WTC11 (cell line): ENCODE results near the gene UNC13C. TPM values are rescaled to one million over a fixed set of nuclear protein-coding genes. Genes with fewer than 3 reads are reported as not detected.

Source experiments
- ATAC-seq: fragments of 200-7000 bp; cut with Tn5 transposase; 2 replicates; pipeline ENCODE4 v1.10.0; 2021; ENCODE audit warnings: mild to moderate bottlenecking, moderate library complexity
- CTCF ChIA-PET: fragments of 300-600 bp; sonication (Branson Sonifier 250); formaldehyde crosslinking; loops from one replicate; lab custom pipeline; 2021; ENCODE audit warnings: antibody characterized with exemption; lab: Charles Lee
- POLR2A ChIA-PET: fragments of 350-600 bp; sonication (Branson Sonifier 250); formaldehyde crosslinking; loops from one replicate; lab custom pipeline; 2021; ENCODE audit warnings: antibody characterized with exemption; lab: Charles Lee
- DNase-seq: peaks from one replicate; pipeline ENCODE4 v3.0.0; 2021; ENCODE audit warnings: low spot score
- H3K27ac Mint-ChIP-seq: 2 replicates; pipeline ENCODE4 v1.8.0; 2021; ENCODE audit warnings: mixed read lengths
- H3K27me3 Mint-ChIP-seq: 2 replicates; pipeline ENCODE4 v1.8.0; 2021; ENCODE audit warnings: low read depth, mild to moderate bottlenecking, moderate library complexity, mixed read lengths
- H3K36me3 Mint-ChIP-seq: 2 replicates; pipeline ENCODE4 v1.8.0; 2021; ENCODE audit warnings: mixed read lengths
- H3K4me1 Mint-ChIP-seq: 2 replicates; pipeline ENCODE4 v1.8.0; 2022; ENCODE audit warnings: mixed read lengths
- H3K4me3 Mint-ChIP-seq: 2 replicates; pipeline ENCODE4 v1.8.0; 2021; ENCODE audit warnings: mild to moderate bottlenecking, moderate library complexity, mixed read lengths
- H3K9me3 Mint-ChIP-seq: 2 replicates; pipeline ENCODE4 v1.8.0; 2021; ENCODE audit warnings: mixed read lengths
- GABPB1 ChIP-seq: sonication (generic); formaldehyde crosslinking; IDR thresholded peaks from 2 replicates; pipeline ENCODE4 v1.8.1; 2023; ENCODE audit warnings: mild to moderate bottlenecking, missing genetic modification reagents
- GTF2I ChIP-seq: fragments of 250-450 bp; sonication (Bioruptor Pico); conservative IDR thresholded peaks from 2 replicates; pipeline ENCODE4 v1.4.0; 2021; ENCODE audit warnings: mild to moderate bottlenecking
- HMGA2 ChIP-seq: fragments of 250-450 bp; sonication (Bioruptor Pico); IDR thresholded peaks from 2 replicates; pipeline ENCODE4 v1.4.0; 2021; ENCODE audit warnings: mild to moderate bottlenecking, moderate library complexity
- JAZF1 ChIP-seq: fragments of 250-450 bp; sonication (Bioruptor Pico); IDR thresholded peaks from 2 replicates; pipeline ENCODE4 v1.9.0; 2021; ENCODE audit warnings: moderate library complexity, mild to moderate bottlenecking, inconsistent platforms
- NR2C2 ChIP-seq: sonication (generic); formaldehyde crosslinking; IDR thresholded peaks from 2 replicates; pipeline ENCODE4 v1.8.0; 2022; ENCODE audit warnings: mild to moderate bottlenecking, missing genetic modification reagents
- RELA ChIP-seq: sonication (generic); formaldehyde crosslinking; IDR thresholded peaks from 2 replicates; pipeline ENCODE4 v1.8.1; 2022; ENCODE audit warnings: missing genetic modification reagents, mild to moderate bottlenecking, borderline replicate concordance
- ZNF416 ChIP-seq: fragments of 250-450 bp; sonication (Bioruptor Pico); IDR thresholded peaks from 2 replicates; pipeline ENCODE4 v1.9.0; 2021; ENCODE audit warnings: mild to moderate bottlenecking, inconsistent platforms
- total RNA-seq: library from RNA; stranded (reverse); gene quantifications from 3 replicates; pipeline ENCODE4 v1.2.3, GENCODE V29; 2021
- TF ChIP-seq, protein P1 (sequence below): fragments of 200-600 bp; IDR thresholded peaks from 2 replicates; pipeline ENCODE4 v1.8.0; 2022; ENCODE audit warnings: antibody characterized with exemption
- TF ChIP-seq, protein P2 (sequence below): sonication (generic); formaldehyde crosslinking; IDR thresholded peaks from 2 replicates; pipeline ENCODE4 v1.8.0; 2022; ENCODE audit warnings: mild to moderate bottlenecking, missing genetic modification reagents
- TF ChIP-seq, protein P3 (sequence below): sonication (generic); formaldehyde crosslinking; IDR thresholded peaks from 2 replicates; pipeline ENCODE4 v1.8.1; 2022; ENCODE audit warnings: mild to moderate bottlenecking, missing genetic modification reagents, moderate library complexity, borderline replicate concordance
- TF ChIP-seq, protein P4 (sequence below): sonication (generic); formaldehyde crosslinking; IDR thresholded peaks from 2 replicates; pipeline ENCODE4 v1.8.1; 2023; ENCODE audit warnings: mild to moderate bottlenecking, missing genetic modification reagents, moderate library complexity
- TF ChIP-seq, protein P5 (sequence below): fragments of 250-450 bp; sonication (Bioruptor Pico); conservative IDR thresholded peaks from 2 replicates; pipeline ENCODE4 v1.9.0; 2021; ENCODE audit warnings: mild to moderate bottlenecking
- TF ChIP-seq, protein P6 (sequence below): fragments of 250-450 bp; sonication (Bioruptor Pico); IDR thresholded peaks from 2 replicates; pipeline ENCODE4 v1.9.0; 2021; ENCODE audit warnings: moderate library complexity, mild to moderate bottlenecking, inconsistent platforms, borderline replicate concordance
- TF ChIP-seq, protein P7 (sequence below): fragments of 250-450 bp; sonication (Bioruptor Pico); IDR thresholded peaks from 2 replicates; pipeline ENCODE4 v1.9.0; 2021; ENCODE audit warnings: mild to moderate bottlenecking
- TF ChIP-seq, protein P8 (sequence below): fragments of 250-450 bp; sonication (Bioruptor Pico); IDR thresholded peaks from 2 replicates; pipeline ENCODE4 v1.9.0; 2021; ENCODE audit warnings: mild to moderate bottlenecking
- TF ChIP-seq, protein P9 (sequence below): sonication (generic); formaldehyde crosslinking; IDR thresholded peaks from 2 replicates; pipeline ENCODE4 v1.8.0; 2023; ENCODE audit warnings: missing genetic modification reagents
- TF ChIP-seq, protein P10 (sequence below): sonication (generic); formaldehyde crosslinking; IDR thresholded peaks from 2 replicates; pipeline ENCODE4 v1.8.0; 2022; ENCODE audit warnings: mild to moderate bottlenecking, missing genetic modification reagents

UNC13C gene
- total RNA-seq, 1 experiment from 2014 or later: 0.07 TPM

DNA sequence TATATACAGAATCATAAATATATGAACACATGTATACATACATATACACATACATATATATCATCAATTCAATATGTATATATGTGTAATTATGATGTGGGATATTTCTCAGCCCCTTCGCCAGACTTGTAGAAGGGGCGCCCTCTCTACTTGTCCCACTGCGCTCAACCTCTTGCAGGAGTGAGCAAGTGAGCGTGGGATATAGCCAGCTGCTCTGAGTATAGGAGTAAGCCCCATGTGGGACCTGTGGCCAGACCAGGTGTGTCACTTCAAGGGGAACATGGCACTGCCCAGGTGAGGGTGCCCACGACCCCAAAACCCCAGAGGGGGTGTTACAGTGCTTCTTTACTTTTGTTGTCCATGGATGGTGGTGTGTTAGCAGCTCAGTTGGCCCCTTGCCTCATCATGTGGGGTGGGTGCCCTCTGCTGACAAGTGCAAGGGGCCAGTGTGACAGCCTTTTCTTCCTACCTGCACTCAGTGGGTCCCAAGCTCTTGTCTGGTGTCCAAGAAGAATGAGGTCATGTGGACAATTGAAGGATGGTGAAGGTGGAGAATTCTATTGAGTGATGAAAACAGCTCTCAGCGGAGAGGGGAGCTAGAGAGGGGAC lies 304.1 kb downstream of the UNC13C start:
- Mint-ChIP-seq H3K4me3 (no peak overlapping the region), H3K27me3 (no peaks in the 10 kb centered on the region; the same call in 1 of the 2 replicates), H3K36me3 (no peaks in the 10 kb centered on the region), H3K27ac (no peak overlapping the region), H3K9me3 (peaks cover 6% of the 10 kb centered on the region), H3K4me1 (no peaks in the 10 kb centered on the region)
- POLR2A ChIA-PET: no interaction called here
- TF ChIP-seq, protein P1, sequence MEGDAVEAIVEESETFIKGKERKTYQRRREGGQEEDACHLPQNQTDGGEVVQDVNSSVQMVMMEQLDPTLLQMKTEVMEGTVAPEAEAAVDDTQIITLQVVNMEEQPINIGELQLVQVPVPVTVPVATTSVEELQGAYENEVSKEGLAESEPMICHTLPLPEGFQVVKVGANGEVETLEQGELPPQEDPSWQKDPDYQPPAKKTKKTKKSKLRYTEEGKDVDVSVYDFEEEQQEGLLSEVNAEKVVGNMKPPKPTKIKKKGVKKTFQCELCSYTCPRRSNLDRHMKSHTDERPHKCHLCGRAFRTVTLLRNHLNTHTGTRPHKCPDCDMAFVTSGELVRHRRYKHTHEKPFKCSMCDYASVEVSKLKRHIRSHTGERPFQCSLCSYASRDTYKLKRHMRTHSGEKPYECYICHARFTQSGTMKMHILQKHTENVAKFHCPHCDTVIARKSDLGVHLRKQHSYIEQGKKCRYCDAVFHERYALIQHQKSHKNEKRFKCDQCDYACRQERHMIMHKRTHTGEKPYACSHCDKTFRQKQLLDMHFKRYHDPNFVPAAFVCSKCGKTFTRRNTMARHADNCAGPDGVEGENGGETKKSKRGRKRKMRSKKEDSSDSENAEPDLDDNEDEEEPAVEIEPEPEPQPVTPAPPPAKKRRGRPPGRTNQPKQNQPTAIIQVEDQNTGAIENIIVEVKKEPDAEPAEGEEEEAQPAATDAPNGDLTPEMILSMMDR: no peak
- TF ChIP-seq ZNF416 (CRISPR knock-in tag): no peak
- TF ChIP-seq HMGA2 (CRISPR knock-in tag): no peak
- TF ChIP-seq, protein P2, sequence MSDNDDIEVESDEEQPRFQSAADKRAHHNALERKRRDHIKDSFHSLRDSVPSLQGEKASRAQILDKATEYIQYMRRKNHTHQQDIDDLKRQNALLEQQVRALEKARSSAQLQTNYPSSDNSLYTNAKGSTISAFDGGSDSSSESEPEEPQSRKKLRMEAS (CRISPR knock-in tag): no peak
- TF ChIP-seq, protein P3, sequence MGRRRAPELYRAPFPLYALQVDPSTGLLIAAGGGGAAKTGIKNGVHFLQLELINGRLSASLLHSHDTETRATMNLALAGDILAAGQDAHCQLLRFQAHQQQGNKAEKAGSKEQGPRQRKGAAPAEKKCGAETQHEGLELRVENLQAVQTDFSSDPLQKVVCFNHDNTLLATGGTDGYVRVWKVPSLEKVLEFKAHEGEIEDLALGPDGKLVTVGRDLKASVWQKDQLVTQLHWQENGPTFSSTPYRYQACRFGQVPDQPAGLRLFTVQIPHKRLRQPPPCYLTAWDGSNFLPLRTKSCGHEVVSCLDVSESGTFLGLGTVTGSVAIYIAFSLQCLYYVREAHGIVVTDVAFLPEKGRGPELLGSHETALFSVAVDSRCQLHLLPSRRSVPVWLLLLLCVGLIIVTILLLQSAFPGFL (CRISPR knock-in tag): no peak
- TF ChIP-seq, protein P4, sequence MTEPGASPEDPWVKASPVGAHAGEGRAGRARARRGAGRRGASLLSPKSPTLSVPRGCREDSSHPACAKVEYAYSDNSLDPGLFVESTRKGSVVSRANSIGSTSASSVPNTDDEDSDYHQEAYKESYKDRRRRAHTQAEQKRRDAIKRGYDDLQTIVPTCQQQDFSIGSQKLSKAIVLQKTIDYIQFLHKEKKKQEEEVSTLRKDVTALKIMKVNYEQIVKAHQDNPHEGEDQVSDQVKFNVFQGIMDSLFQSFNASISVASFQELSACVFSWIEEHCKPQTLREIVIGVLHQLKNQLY (CRISPR knock-in tag): no peak
- TF ChIP-seq, protein P5, sequence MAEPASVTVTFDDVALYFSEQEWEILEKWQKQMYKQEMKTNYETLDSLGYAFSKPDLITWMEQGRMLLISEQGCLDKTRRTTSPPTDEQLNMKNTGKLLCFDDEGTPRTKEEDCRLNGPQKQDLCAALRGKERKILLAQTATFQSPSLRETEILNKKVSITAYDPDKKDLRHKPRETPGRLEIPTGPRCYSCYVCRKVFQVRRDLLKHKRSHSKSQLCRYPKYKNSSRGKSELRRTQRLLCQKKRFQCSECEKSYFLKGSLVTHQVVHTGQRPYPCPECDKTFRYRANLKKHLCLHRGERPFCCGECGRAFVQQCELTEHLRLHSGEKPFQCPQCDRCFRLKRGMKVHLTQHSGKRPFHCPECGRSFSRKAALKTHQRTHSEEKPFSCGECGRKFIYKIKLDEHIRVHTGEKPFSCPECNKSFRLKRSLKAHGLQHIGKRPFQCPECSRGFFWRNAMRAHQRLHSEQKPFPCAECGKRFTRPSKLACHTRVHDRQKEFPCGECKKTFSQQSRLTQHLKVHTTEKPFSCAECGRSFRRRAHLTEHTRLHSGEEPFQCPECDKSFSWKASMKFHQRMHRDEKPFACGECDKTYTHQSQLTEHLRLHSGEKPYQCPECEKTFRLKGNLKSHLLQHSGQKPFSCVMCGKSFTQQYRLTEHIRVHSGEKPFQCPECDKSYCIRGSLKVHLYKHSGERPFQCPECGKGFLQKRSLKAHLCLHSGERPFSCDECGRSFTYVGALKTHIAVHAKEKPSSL (CRISPR knock-in tag): no peak
- TF ChIP-seq, protein P6, sequence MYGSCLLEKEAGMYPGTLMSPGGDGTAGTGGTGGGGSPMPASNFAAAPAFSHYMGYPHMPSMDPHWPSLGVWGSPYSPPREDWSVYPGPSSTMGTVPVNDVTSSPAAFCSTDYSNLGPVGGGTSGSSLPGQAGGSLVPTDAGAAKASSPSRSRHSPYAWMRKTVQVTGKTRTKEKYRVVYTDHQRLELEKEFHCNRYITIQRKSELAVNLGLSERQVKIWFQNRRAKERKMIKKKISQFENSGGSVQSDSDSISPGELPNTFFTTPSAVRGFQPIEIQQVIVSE: no peak
- no peak for TF ChIP-seq RELA (CRISPR knock-in tag)
- TF ChIP-seq, protein P7, sequence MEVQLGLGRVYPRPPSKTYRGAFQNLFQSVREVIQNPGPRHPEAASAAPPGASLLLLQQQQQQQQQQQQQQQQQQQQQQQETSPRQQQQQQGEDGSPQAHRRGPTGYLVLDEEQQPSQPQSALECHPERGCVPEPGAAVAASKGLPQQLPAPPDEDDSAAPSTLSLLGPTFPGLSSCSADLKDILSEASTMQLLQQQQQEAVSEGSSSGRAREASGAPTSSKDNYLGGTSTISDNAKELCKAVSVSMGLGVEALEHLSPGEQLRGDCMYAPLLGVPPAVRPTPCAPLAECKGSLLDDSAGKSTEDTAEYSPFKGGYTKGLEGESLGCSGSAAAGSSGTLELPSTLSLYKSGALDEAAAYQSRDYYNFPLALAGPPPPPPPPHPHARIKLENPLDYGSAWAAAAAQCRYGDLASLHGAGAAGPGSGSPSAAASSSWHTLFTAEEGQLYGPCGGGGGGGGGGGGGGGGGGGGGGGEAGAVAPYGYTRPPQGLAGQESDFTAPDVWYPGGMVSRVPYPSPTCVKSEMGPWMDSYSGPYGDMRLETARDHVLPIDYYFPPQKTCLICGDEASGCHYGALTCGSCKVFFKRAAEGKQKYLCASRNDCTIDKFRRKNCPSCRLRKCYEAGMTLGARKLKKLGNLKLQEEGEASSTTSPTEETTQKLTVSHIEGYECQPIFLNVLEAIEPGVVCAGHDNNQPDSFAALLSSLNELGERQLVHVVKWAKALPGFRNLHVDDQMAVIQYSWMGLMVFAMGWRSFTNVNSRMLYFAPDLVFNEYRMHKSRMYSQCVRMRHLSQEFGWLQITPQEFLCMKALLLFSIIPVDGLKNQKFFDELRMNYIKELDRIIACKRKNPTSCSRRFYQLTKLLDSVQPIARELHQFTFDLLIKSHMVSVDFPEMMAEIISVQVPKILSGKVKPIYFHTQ (CRISPR knock-in tag): no peak
- TF ChIP-seq, protein P8, sequence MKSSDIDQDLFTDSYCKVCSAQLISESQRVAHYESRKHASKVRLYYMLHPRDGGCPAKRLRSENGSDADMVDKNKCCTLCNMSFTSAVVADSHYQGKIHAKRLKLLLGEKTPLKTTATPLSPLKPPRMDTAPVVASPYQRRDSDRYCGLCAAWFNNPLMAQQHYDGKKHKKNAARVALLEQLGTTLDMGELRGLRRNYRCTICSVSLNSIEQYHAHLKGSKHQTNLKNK: no peak
- TF ChIP-seq, protein P9, sequence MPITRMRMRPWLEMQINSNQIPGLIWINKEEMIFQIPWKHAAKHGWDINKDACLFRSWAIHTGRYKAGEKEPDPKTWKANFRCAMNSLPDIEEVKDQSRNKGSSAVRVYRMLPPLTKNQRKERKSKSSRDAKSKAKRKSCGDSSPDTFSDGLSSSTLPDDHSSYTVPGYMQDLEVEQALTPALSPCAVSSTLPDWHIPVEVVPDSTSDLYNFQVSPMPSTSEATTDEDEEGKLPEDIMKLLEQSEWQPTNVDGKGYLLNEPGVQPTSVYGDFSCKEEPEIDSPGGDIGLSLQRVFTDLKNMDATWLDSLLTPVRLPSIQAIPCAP (CRISPR knock-in tag): no peak
- no peak for TF ChIP-seq JAZF1 (CRISPR knock-in tag)
- no peak for TF ChIP-seq GABPB1
- TF ChIP-seq GTF2I (CRISPR knock-in tag): no peak
- no peak for TF ChIP-seq NR2C2 (CRISPR knock-in tag)
- TF ChIP-seq, protein P10, sequence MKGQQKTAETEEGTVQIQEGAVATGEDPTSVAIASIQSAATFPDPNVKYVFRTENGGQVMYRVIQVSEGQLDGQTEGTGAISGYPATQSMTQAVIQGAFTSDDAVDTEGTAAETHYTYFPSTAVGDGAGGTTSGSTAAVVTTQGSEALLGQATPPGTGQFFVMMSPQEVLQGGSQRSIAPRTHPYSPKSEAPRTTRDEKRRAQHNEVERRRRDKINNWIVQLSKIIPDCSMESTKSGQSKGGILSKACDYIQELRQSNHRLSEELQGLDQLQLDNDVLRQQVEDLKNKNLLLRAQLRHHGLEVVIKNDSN (CRISPR knock-in tag): no peak
- CTCF ChIA-PET: interaction anchor here (0.9 to 1.1 kb wide), 4 partner anchors 9 to 319 kb away, joined by 3 to 4 read pairs (median 4); no protein-coding TSS in a partner anchor
- ATAC-seq (peak; percentile 44; the same call in 1 of the 2 replicates), DNase-seq (peak; percentile 9)
